NCI-H526 (cell line): Measurements from ENCODE around the gene ZFPM1.
"Not testable (repeated sequence)": the region's sequence is repeated elsewhere in the genome, so short reads cannot be mapped to it uniquely, and the experiment has no call there.

Experiments
- DNase-seq, 2 experiments: peaks; one replicate each; lab custom pipeline; 2025; lab: John Stamatoyannopoulos, UW

The ZFPM1 gene

GRCh38 chr16:88453217-88453531 lies at the start of gene ZFPM1:
Gene ZFPM1 (plus strand): TSS chr16:88453280. CDS start chr16:88453639, 359 bp downstream.
- DNase-seq, result no peak

GRCh38 chr16:88403794-88404581 lies 49.1 kb upstream of the ZFPM1 start:
- DNase-seq, result no peak

GRCh38 chr16:88404769-88405168 lies 48.3 kb upstream of the ZFPM1 start:
- DNase-seq, result no peak

- no peak for DNase-seq
Observed at GRCh38 chr16:88405216-88406060, 47.6 kb upstream of the ZFPM1 start.

GRCh38 chr16:88406096-88407041 lies 46.7 kb upstream of the ZFPM1 start:
- no peak for DNase-seq

- DNase-seq, result no peak
Observed at GRCh38 chr16:88407042-88407420, 46.0 kb upstream of the ZFPM1 start.

GRCh38 chr16:88407807-88408206 lies 45.3 kb upstream of the ZFPM1 start:
- no peak for DNase-seq

GRCh38 chr16:88408561-88409142 lies 44.4 kb upstream of the ZFPM1 start:
- no peak for DNase-seq

GRCh38 chr16:88409296-88410065 lies 43.6 kb upstream of the ZFPM1 start:
- DNase-seq, result no peak

- DNase-seq, result not testable (repeated sequence)
Observed at GRCh38 chr16:88410297-88410968, 42.6 kb upstream of the ZFPM1 start.

- DNase-seq, result no peak
Observed at GRCh38 chr16:88411951-88412576, 41.0 kb upstream of the ZFPM1 start.

- no peak for DNase-seq
Observed at GRCh38 chr16:88412766-88413165, 40.3 kb upstream of the ZFPM1 start.

- DNase-seq, result no peak
Observed at GRCh38 chr16:88413231-88413630, 39.8 kb upstream of the ZFPM1 start.

- no peak for DNase-seq
Observed at GRCh38 chr16:88413631-88414030, 39.4 kb upstream of the ZFPM1 start.

- DNase-seq, result no peak
Observed at GRCh38 chr16:88414521-88415380, 38.3 kb upstream of the ZFPM1 start.

GRCh38 chr16:88415381-88415705 lies 37.7 kb upstream of the ZFPM1 start:
- DNase-seq, result no peak

GRCh38 chr16:88415713-88416323 lies 37.3 kb upstream of the ZFPM1 start:
- no peak for DNase-seq

GRCh38 chr16:88416686-88417085 lies 36.4 kb upstream of the ZFPM1 start:
- no peak for DNase-seq
